BJ (cell line): ENCODE data around the gene ANKRD29. TPM values are rescaled to one million over a fixed set of nuclear protein-coding genes. Genes with fewer than 3 reads are reported as not detected.
"Not testable (repeated sequence)": the region's sequence is repeated elsewhere in the genome, so short reads cannot be mapped to it uniquely, and the experiment has no call there.

Experiments
- CTCF ChIA-PET: fragments of 350-600 bp; formaldehyde crosslinking; extraction: SDS; loops from one replicate; lab custom pipeline; 2021; ENCODE audit warnings: antibody characterized with exemption, inconsistent platforms; lab: Yijun Ruan, JAX
- POLR2A ChIA-PET: fragments of 300-600 bp; sonication (Branson Sonifier 250); formaldehyde crosslinking; extraction: SDS; loops from one replicate; lab custom pipeline; 2021; ENCODE audit warnings: antibody characterized with exemption; lab: Charles Lee
- DNase-seq: peaks from one replicate; pipeline ENCODE4 v3.0.0-alpha.2; 2011; ENCODE audit warnings: low read depth
- H3K27me3 ChIP-seq: 2 replicates; pipeline ENCODE4 v1.6.0; 2011; ENCODE audit warnings: low read length; ENCODE audit not compliant: control insufficient read depth, insufficient read depth
- H3K36me3 ChIP-seq: 2 replicates; pipeline ENCODE4 v1.5.1; 2011; ENCODE audit warnings: low read length; ENCODE audit not compliant: control insufficient read depth, insufficient read depth
- H3K4me3 ChIP-seq: 2 replicates; pipeline ENCODE4 v1.5.1; 2011; ENCODE audit warnings: low read depth, mild to moderate bottlenecking, control low read depth, low read length
- CTCF ChIP-seq: IDR thresholded peaks from 2 replicates; pipeline ENCODE4 v1.5.1; 2011; ENCODE audit warnings: low read depth, mild to moderate bottlenecking, control low read depth, inconsistent platforms, low read length, moderate library complexity; ENCODE audit not compliant: insufficient read depth
- polyA plus RNA-seq: library from polyadenylated mRNA; depleted of rRNA; stranded (reverse); fragments of >200 nt; gene quantifications from 2 replicates; pipeline ENCODE4 v1.2.3, GENCODE V29; 2011

Gene ANKRD29
- polyA plus RNA-seq, 1 experiment = 4.7 TPM

- TF ChIP-seq CTCF = no peak
- no peak for DNase-seq
- ChIA-PET POLR2A (interaction anchor here (0.6 kb wide), 1 partner anchor 112 kb away, joined by 4 read pairs; no protein-coding TSS in a partner anchor), CTCF (interaction anchor here (0.9 kb wide), 2 partner anchors 67 to 167 kb away, joined by 3 to 6 read pairs; no protein-coding TSS in a partner anchor)
- no peaks in the 10 kb centered on the region for H3K27me3 ChIP-seq
- no peak overlapping the region for H3K4me3 ChIP-seq
- peaks cover 1% of the 10 kb centered on the region; the same call in 1 of the 2 replicates for H3K36me3 ChIP-seq
These were observed 79.4 kb downstream of the ANKRD29 start for GRCh38 chr18:23583071-23583865.

- ChIA-PET POLR2A (interaction anchor here (0.6 kb wide), 1 partner anchor 108 kb away, joined by 3 read pairs; no protein-coding TSS in a partner anchor), CTCF (interaction anchor here (0.5 to 2.8 kb wide), 7 partner anchors 11 to 122 kb away, joined by 3 to 11 read pairs (median 4); no protein-coding TSS in a partner anchor)
- TF ChIP-seq CTCF = no peak
These were observed 81.9 kb downstream of the ANKRD29 start for GRCh38 chr18:23580677-23581367.

GRCh38 chr18:23578891-23579653 is 83.6 kb downstream of the ANKRD29 start:
- no peak overlapping the region for H3K4me3 ChIP-seq
- POLR2A ChIA-PET = interaction anchor here (0.7 kb wide), 1 partner anchor 19 kb away, joined by 4 read pairs; no protein-coding TSS in a partner anchor
- no peak for DNase-seq
- H3K36me3 ChIP-seq = peaks cover 6% of the 10 kb centered on the region; the same call in 1 of the 2 replicates
- no peak for TF ChIP-seq CTCF
- CTCF ChIA-PET = interaction anchor here (0.7 to 2.8 kb wide), 5 partner anchors 9 to 308 kb away, joined by 3 to 11 read pairs (median 3); no protein-coding TSS in a partner anchor
- no peaks in the 10 kb centered on the region for H3K27me3 ChIP-seq

More at GRCh38 chr18:23580677-23581367, 81.9 kb downstream of the ANKRD29 start:
- Histone ChIP-seq H3K36me3 (peaks cover 3% of the 10 kb centered on the region; the same call in 1 of the 2 replicates), H3K27me3 (no peaks in the 10 kb centered on the region), H3K4me3 (no peak overlapping the region)
- peak; percentile 51 for DNase-seq

- CTCF ChIA-PET = no interaction called here
- Histone ChIP-seq H3K36me3 (peaks cover 6% of the 10 kb centered on the region; the same call in 1 of the 2 replicates), H3K27me3 (no peaks in the 10 kb centered on the region), H3K4me3 (no peak overlapping the region)
- no peak for DNase-seq
- no peak for TF ChIP-seq CTCF
- POLR2A ChIA-PET = no interaction called here
These were observed 84.5 kb downstream of the ANKRD29 start for GRCh38 chr18:23578067-23578701.

- H3K4me3 ChIP-seq, POLR2A ChIA-PET, DNase-seq, H3K27me3 ChIP-seq, CTCF ChIA-PET, H3K36me3 ChIP-seq: not testable (repeated sequence)
These were observed 85.2 kb downstream of the ANKRD29 start for GRCh38 chr18:23577521-23577920.
